K562 (cell line): Measurements from ENCODE around the gene IRF3. TPM values are rescaled to one million over a fixed set of nuclear protein-coding genes. Genes with fewer than 3 reads are reported as not detected.

Experiments used
- ARHGAP35 ChIP-seq: fragments of 450-650 bp; IDR thresholded peaks from 2 replicates; pipeline ENCODE4 v1.6.1; 2018; ENCODE audit not compliant: partially characterized antibody
- CREB1 ChIP-seq, 2 experiments: sonication (generic) in 1 of 2; formaldehyde crosslinking in 1 of 2; IDR thresholded peaks; 2 replicates each; pipeline versions ENCODE4 v1.6.1 to v1.8.0; 2012 to 2022; ENCODE audit warnings: inconsistent platforms in 1 of 2, mild to moderate bottlenecking in 1 of 2, missing genetic modification reagents in 1 of 2, moderate library complexity in 1 of 2
- ELF1 ChIP-seq: fragments of 200-800 bp; sonication (Bioruptor generic); IDR thresholded peaks from 2 replicates; pipeline ENCODE4 v1.6.1; 2016; ENCODE audit warnings: missing genetic modification characterization, missing compliant biosample characterization
- GABPB2 ChIP-seq: fragments of 250-450 bp; sonication (Bioruptor Pico); conservative IDR thresholded peaks from 2 replicates; pipeline ENCODE4 v1.5.1; 2021; ENCODE audit warnings: mild to moderate bottlenecking
- GATAD2A ChIP-seq: fragments of 450-650 bp; IDR thresholded peaks from 2 replicates; pipeline ENCODE4 v1.6.1; 2017
- GTF2E2 ChIP-seq: fragments of 200-800 bp; sonication (Bioruptor generic); IDR thresholded peaks from 2 replicates; pipeline ENCODE4 v1.6.1; 2016; ENCODE audit warnings: missing genetic modification characterization, missing compliant biosample characterization
- HCFC1 ChIP-seq: IDR thresholded peaks from 2 replicates; pipeline ENCODE4 v1.6.1; 2012; ENCODE audit warnings: low read depth, low read length, improper control_type of control experiment
- MAFG ChIP-seq: fragments of 450-650 bp; conservative IDR thresholded peaks from 2 replicates; pipeline ENCODE4 v1.6.1; 2016; ENCODE audit warnings: missing genetic modification characterization, missing compliant biosample characterization
- MTA1 ChIP-seq: fragments of 450-650 bp; IDR thresholded peaks from 2 replicates; pipeline ENCODE4 v1.6.1; 2017; ENCODE audit warnings: borderline replicate concordance
- NFATC3 ChIP-seq: fragments of 450-650 bp; IDR thresholded peaks from 2 replicates; pipeline ENCODE4 v1.6.1; 2017; ENCODE audit warnings: mild to moderate bottlenecking
- NR2C1 ChIP-seq, 2 experiments: fragments of 450-650 bp; IDR thresholded peaks; 2 replicates each; pipeline ENCODE4 v1.6.1; 2017; ENCODE audit warnings: mild to moderate bottlenecking in 2 of 2, antibody characterized with exemption in 1 of 2, inconsistent platforms in 1 of 2, missing compliant biosample characterization in 1 of 2, missing genetic modification characterization in 1 of 2
- NRF1 ChIP-seq, 2 experiments: fragments of 450-650 bp; IDR thresholded peaks in 1 of 2; conservative IDR thresholded peaks in 1 of 2; 2 replicates each; pipeline ENCODE4 v1.6.1; 2014; ENCODE audit warnings: mild to moderate bottlenecking in 2 of 2
- POLR2AphosphoS5 ChIP-seq: IDR thresholded peaks from 2 replicates; pipeline ENCODE4 v1.6.1; 2011; ENCODE audit warnings: mild to moderate bottlenecking, low read depth, low read length, moderate library complexity; ENCODE audit not compliant: control insufficient read depth, insufficient read depth
- RBFOX2 ChIP-seq: fragments of 200-400 bp; formaldehyde crosslinking; IDR thresholded peaks from 2 replicates; pipeline ENCODE4 v1.6.1; 2017; ENCODE audit warnings: low read depth, mild to moderate bottlenecking, low read length, moderate library complexity
- RNF2 ChIP-seq: sonication (generic); IDR thresholded peaks from 2 replicates; pipeline ENCODE4 v1.6.1; 2016
- SP2 ChIP-seq: IDR thresholded peaks from 2 replicates; pipeline ENCODE4 v1.6.1; 2011; ENCODE audit warnings: mild to moderate bottlenecking, low read depth, low read length, moderate library complexity; ENCODE audit not compliant: poor library complexity, severe bottlenecking; ENCODE audit errors: extremely low read depth
- SUPT5H ChIP-seq: fragments of 450-650 bp; IDR thresholded peaks from 2 replicates; pipeline ENCODE4 v1.6.1; 2016
- TAF15 ChIP-seq: fragments of 200-400 bp; formaldehyde crosslinking; IDR thresholded peaks from 2 replicates; pipeline ENCODE4 v1.6.1; 2017; ENCODE audit warnings: mild to moderate bottlenecking, low read depth, low read length, moderate library complexity
- ZNF766 ChIP-seq: fragments of 200-800 bp; sonication (Bioruptor generic); conservative IDR thresholded peaks from 2 replicates; pipeline ENCODE4 v1.6.1; 2016; ENCODE audit warnings: missing genetic modification characterization, missing compliant biosample characterization
- polyA plus RNA-seq, 8 experiments: library from polyadenylated mRNA; depleted of rRNA in 4 of 8; stranded (reverse) in 5 of 8; unstranded in 3 of 8; fragments of >200 nt; fragmentation: Nextera tagmentation in 2 of 8; fragmentation: Illumina TruSeq in 1 of 8; extraction: Ambion mirVana in 2 of 8; extraction: Trizol in 1 of 8; gene quantifications; 2 replicates each; pipeline versions ENCODE4 v1.2.1 to v1.2.3, GENCODE V29; 2011 to 2014; ENCODE audit warnings: inconsistent platforms in 1 of 8, missing spikeins in 1 of 8
- total RNA-seq, 7 experiments: library from RNA; depleted of rRNA in 6 of 7; stranded (reverse); fragments of >200 nt in 6 of 7; fragmentation: Illumina TruSeq in 2 of 7; extraction: Trizol in 2 of 7; gene quantifications; 2 replicates each; pipeline versions ENCODE4 v1.2.1 to v1.2.3, GENCODE V29; 2011 to 2021; ENCODE audit warnings: low replicate concordance in 1 of 7
- TF ChIP-seq, protein P1 (sequence below): sonication (generic); formaldehyde crosslinking; IDR thresholded peaks from 2 replicates; pipeline ENCODE4 v1.8.1; 2022; ENCODE audit warnings: missing genetic modification reagents
- TF ChIP-seq, protein P2 (sequence below): fragments of 450-650 bp; IDR thresholded peaks from 2 replicates; pipeline ENCODE4 v1.6.1; 2018; ENCODE audit not compliant: partially characterized antibody
- TF ChIP-seq, protein P3 (sequence below): sonication (generic); formaldehyde crosslinking; IDR thresholded peaks from 2 replicates; pipeline ENCODE4 v1.8.0; 2023; ENCODE audit warnings: mild to moderate bottlenecking, missing genetic modification reagents

Gene IRF3
- total and polyA plus RNA-seq, 9 of the 15 experiments (the other 6 are each of a cell fraction or from before 2014, with no cell fraction given): 7.5 to 145 (median 65.4) TPM

DNA sequence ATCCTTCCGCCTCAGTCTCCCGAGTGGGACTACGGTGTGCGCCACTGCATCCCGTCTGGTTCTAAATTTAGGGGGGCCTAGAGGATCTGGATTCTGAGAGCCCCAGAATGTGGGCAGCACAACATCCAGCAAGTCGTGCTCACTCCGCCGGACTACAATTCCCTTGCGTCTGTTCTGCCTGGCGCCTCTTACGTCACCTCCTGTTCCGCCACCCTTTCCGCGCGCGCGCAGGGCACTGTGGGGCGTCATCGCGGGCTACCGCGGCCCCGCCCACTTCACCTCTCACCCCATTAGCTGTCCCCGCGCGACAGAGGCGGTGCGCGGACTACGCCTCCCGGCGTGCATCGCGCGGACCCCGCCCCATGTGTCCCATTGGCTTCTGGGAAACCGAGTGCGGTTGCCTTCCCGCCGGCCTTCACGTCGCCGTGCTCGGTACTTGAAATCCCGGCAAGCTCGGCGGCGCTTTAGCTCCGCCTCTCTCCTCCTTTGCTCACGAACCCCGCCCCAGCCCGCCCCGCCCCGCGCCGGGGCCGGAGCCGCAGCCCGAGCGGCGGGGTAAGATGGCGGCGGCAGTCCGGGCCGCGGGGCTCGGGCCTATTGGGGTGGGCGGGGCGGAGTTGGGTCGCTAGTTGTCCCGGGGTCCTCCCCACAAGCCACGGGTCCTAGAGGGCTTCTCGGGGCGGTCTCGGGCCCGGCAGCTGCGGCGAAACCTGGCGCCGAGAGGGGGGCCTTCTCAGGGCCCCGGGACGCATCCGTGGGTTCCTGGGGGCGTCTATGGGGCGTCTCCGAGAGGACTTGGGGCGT is 23.8 kb downstream of the IRF3 start, which contains the start of gene SCAF1 (continued):
- peak; percentile 92 for TF ChIP-seq RBFOX2
- peak; percentile 95 to 96 for TF ChIP-seq NRF1 (conservative IDR thresholded peaks at IDR 0.05 in 1 of 2, IDR thresholded peaks at IDR 0.05 in 1 of 2)
- no peak for TF ChIP-seq ARHGAP35
- TF ChIP-seq, protein P1, sequence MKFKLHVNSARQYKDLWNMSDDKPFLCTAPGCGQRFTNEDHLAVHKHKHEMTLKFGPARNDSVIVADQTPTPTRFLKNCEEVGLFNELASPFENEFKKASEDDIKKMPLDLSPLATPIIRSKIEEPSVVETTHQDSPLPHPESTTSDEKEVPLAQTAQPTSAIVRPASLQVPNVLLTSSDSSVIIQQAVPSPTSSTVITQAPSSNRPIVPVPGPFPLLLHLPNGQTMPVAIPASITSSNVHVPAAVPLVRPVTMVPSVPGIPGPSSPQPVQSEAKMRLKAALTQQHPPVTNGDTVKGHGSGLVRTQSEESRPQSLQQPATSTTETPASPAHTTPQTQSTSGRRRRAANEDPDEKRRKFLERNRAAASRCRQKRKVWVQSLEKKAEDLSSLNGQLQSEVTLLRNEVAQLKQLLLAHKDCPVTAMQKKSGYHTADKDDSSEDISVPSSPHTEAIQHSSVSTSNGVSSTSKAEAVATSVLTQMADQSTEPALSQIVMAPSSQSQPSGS: peak; percentile 59; the same call in 1 of the 2 replicates
- peak; percentile 60; the same call in 1 of the 2 replicates for TF ChIP-seq ELF1 (tag)
- TF ChIP-seq GABPB2 (CRISPR knock-in tag): no peak
- TF ChIP-seq ZNF766: peak; percentile 97
- TF ChIP-seq SUPT5H: peak; percentile 85
- peak; percentile 98 for TF ChIP-seq HCFC1
- peak; percentile 81 for TF ChIP-seq POLR2AphosphoS5
- no peak for TF ChIP-seq GATAD2A
- TF ChIP-seq, protein P2, sequence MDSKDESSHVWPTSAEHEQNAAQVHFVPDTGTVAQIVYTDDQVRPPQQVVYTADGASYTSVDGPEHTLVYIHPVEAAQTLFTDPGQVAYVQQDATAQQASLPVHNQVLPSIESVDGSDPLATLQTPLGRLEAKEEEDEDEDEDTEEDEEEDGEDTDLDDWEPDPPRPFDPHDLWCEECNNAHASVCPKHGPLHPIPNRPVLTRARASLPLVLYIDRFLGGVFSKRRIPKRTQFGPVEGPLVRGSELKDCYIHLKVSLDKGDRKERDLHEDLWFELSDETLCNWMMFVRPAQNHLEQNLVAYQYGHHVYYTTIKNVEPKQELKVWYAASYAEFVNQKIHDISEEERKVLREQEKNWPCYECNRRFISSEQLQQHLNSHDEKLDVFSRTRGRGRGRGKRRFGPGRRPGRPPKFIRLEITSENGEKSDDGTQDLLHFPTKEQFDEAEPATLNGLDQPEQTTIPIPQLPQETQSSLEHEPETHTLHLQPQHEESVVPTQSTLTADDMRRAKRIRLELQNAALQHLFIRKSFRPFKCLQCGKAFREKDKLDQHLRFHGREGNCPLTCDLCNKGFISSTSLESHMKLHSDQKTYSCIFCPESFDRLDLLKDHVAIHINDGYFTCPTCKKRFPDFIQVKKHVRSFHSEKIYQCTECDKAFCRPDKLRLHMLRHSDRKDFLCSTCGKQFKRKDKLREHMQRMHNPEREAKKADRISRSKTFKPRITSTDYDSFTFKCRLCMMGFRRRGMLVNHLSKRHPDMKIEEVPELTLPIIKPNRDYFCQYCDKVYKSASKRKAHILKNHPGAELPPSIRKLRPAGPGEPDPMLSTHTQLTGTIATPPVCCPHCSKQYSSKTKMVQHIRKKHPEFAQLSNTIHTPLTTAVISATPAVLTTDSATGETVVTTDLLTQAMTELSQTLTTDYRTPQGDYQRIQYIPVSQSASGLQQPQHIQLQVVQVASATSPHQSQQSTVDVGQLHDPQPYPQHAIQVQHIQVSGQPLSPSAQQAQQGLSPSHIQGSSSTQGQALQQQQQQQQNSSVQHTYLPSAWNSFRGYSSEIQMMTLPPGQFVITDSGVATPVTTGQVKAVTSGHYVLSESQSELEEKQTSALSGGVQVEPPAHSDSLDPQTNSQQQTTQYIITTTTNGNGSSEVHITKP: peak; percentile 36
- peak; percentile 63; the same call in 1 of the 2 replicates for TF ChIP-seq RNF2
- TF ChIP-seq, protein P3, sequence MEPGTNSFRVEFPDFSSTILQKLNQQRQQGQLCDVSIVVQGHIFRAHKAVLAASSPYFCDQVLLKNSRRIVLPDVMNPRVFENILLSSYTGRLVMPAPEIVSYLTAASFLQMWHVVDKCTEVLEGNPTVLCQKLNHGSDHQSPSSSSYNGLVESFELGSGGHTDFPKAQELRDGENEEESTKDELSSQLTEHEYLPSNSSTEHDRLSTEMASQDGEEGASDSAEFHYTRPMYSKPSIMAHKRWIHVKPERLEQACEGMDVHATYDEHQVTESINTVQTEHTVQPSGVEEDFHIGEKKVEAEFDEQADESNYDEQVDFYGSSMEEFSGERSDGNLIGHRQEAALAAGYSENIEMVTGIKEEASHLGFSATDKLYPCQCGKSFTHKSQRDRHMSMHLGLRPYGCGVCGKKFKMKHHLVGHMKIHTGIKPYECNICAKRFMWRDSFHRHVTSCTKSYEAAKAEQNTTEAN (CRISPR knock-in tag): 0 out of 2 replicates have a peak, but pooled peaks have one; percentile 64
- no peak for TF ChIP-seq NFATC3
- no peak for TF ChIP-seq GTF2E2 (tag)
- TF ChIP-seq MTA1: peak; percentile 96
- TF ChIP-seq CREB1 (IDR thresholded peaks at IDR 0.05): peak; percentile 96
- TF ChIP-seq CREB1 (CRISPR knock-in tag; IDR thresholded peaks at IDR 0.05): peak; percentile 97
- peak; percentile 17 for TF ChIP-seq SP2
- TF ChIP-seq TAF15: no peak
- TF ChIP-seq MAFG (tag): no peak
- peak; percentile 98 for TF ChIP-seq NR2C1 (IDR thresholded peaks at IDR 0.05)
- TF ChIP-seq NR2C1 (tag; IDR thresholded peaks at IDR 0.05): peak; percentile 99
